ENCODE data around the gene NDUFB6.

GRCh38 chr9:32590476-32590875 lies 17.5 kb upstream of the NDUFB6 start:
- TF ChIP-seq, protein P1, sequence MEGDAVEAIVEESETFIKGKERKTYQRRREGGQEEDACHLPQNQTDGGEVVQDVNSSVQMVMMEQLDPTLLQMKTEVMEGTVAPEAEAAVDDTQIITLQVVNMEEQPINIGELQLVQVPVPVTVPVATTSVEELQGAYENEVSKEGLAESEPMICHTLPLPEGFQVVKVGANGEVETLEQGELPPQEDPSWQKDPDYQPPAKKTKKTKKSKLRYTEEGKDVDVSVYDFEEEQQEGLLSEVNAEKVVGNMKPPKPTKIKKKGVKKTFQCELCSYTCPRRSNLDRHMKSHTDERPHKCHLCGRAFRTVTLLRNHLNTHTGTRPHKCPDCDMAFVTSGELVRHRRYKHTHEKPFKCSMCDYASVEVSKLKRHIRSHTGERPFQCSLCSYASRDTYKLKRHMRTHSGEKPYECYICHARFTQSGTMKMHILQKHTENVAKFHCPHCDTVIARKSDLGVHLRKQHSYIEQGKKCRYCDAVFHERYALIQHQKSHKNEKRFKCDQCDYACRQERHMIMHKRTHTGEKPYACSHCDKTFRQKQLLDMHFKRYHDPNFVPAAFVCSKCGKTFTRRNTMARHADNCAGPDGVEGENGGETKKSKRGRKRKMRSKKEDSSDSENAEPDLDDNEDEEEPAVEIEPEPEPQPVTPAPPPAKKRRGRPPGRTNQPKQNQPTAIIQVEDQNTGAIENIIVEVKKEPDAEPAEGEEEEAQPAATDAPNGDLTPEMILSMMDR (IDR thresholded peaks at IDR 0.05; ENCODE audit: low read depth, low read length, missing input control): no peak
- TF ChIP-seq HNF4G (IDR thresholded peaks at IDR 0.05): no peak
- TF ChIP-seq, protein P2, sequence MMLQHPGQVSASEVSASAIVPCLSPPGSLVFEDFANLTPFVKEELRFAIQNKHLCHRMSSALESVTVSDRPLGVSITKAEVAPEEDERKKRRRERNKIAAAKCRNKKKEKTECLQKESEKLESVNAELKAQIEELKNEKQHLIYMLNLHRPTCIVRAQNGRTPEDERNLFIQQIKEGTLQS (IDR thresholded peaks at IDR 0.05): no peak
- TF ChIP-seq ZBTB33 (IDR thresholded peaks at IDR 0.05): no peak
- no peak for TF ChIP-seq EGR1 (IDR thresholded peaks at IDR 0.05; ENCODE audit: low read depth in 2 of 2)
- TF ChIP-seq RAD21 (IDR thresholded peaks at IDR 0.05): no peak
